GM12878 (cell line): ENCODE results near the gene USP35. TPM values are rescaled to one million over a fixed set of nuclear protein-coding genes. Genes with fewer than 3 reads are reported as not detected.

Experiments
- ATAC-seq: fragments of 200-7000 bp; cut with Tn5 transposase; 3 replicates; pipeline ENCODE4 v1.9.1; 2020; ENCODE audit warnings: mild to moderate bottlenecking, moderate library complexity
- BruUV-seq: library from RNA; stranded (reverse); fragments of 400-500 nt; replicated peaks from 2 replicates; lab custom pipeline; 2021; lab: Mats Ljungman, UMichigan
- CTCF ChIA-PET: fragments of 300-600 bp; sonication (Branson Sonifier 250); formaldehyde crosslinking; extraction: SDS; loops from one replicate; lab custom pipeline; 2021; ENCODE audit warnings: inconsistent platforms; lab: Yijun Ruan, JAX
- POLR2A ChIA-PET: fragments of 350-600 bp; formaldehyde crosslinking; extraction: SDS; loops from one replicate; lab custom pipeline; 2021; ENCODE audit warnings: inconsistent platforms; lab: Charles Lee
- RAD21 ChIA-PET: fragments of 300-600 bp; sonication (Branson Sonifier 250); formaldehyde crosslinking; loops from one replicate; lab custom pipeline; 2023; ENCODE audit warnings: antibody characterized with exemption; ENCODE audit not compliant: unreplicated experiment; lab: Charles Lee
- SMC1A ChIA-PET: fragments of 300-600 bp; sonication (Branson Sonifier 250); formaldehyde crosslinking; loops from one replicate; lab custom pipeline; 2023; ENCODE audit not compliant: unreplicated experiment, uncharacterized antibody; lab: Charles Lee
- DNase-seq: peaks from one replicate; pipeline ENCODE4 v3.0.0-alpha.2; 2011; ENCODE audit warnings: low read depth, low spot score
- FAIRE-seq: peaks from 3 replicates; lab custom pipeline; 2011; peaks lifted over from hg19 to GRCh38; lab: Jason Lieb, UNC
- H2AFZ ChIP-seq: 2 replicates; pipeline ENCODE4 v1.6.0; 2011; ENCODE audit warnings: low read depth, low read length, control low read depth; ENCODE audit not compliant: control insufficient read depth
- H3K27ac ChIP-seq: 2 replicates; pipeline ENCODE4 v1.5.1; 2011; ENCODE audit warnings: control low read depth; ENCODE audit not compliant: control insufficient read depth, insufficient read depth
- H3K27me3 ChIP-seq, 2 experiments: replicated peaks in 1 of 2; 2 replicates each; pipeline versions ENCODE4 v1.6.0 to v1.6.1; 2011; ENCODE audit warnings: low read length in 1 of 2; ENCODE audit not compliant: control insufficient read depth in 2 of 2, insufficient read depth in 2 of 2
- H3K36me3 ChIP-seq, 2 experiments: 2 replicates each; pipeline ENCODE4 v1.5.1; 2011; ENCODE audit warnings: low read length in 1 of 2; ENCODE audit not compliant: control insufficient read depth in 2 of 2, insufficient read depth in 2 of 2
- H3K4me1 ChIP-seq: 2 replicates; pipeline ENCODE4 v1.6.1; 2011; ENCODE audit warnings: mild to moderate bottlenecking, low read length, moderate library complexity, mixed read lengths; ENCODE audit not compliant: control insufficient read depth, insufficient read depth
- H3K4me2 ChIP-seq: 2 replicates; pipeline ENCODE4 v1.6.0; 2011; ENCODE audit warnings: control low read depth; ENCODE audit not compliant: control insufficient read depth, insufficient read depth
- H3K4me3 ChIP-seq: fragments of 200-600 bp; sonication (generic); 2 replicates; pipeline ENCODE4 v1.5.1; 2016
- H3K79me2 ChIP-seq: 2 replicates; pipeline ENCODE4 v1.6.0; 2011; ENCODE audit warnings: low read length; ENCODE audit not compliant: control insufficient read depth, insufficient read depth
- H3K9ac ChIP-seq: 2 replicates; pipeline ENCODE4 v1.8.0; 2011; ENCODE audit warnings: low read length, control low read depth, mixed read lengths; ENCODE audit not compliant: control insufficient read depth, insufficient read depth
- H3K9me3 ChIP-seq: replicated peaks from 3 replicates; pipeline ENCODE4 v1.5.1; 2011; ENCODE audit warnings: mild to moderate bottlenecking, low read length; ENCODE audit not compliant: control insufficient read depth, insufficient read depth
- H4K20me1 ChIP-seq: 2 replicates; pipeline ENCODE4 v1.6.0; 2011; ENCODE audit not compliant: control insufficient read depth, insufficient read depth
- MEF2B ChIP-seq: fragments of 450-650 bp; IDR thresholded peaks from 2 replicates; pipeline ENCODE4 v1.6.1; 2018; ENCODE audit warnings: mild to moderate bottlenecking, moderate library complexity; ENCODE audit not compliant: partially characterized antibody, poor library complexity, severe bottlenecking
- PAX5 ChIP-seq: IDR thresholded peaks from 2 replicates; pipeline ENCODE4 v1.6.1; 2011; ENCODE audit warnings: low read depth, low read length, borderline replicate concordance
- PAX8 ChIP-seq: fragments of 450-650 bp; IDR thresholded peaks from 2 replicates; pipeline ENCODE4 v1.6.1; 2017; ENCODE audit warnings: mild to moderate bottlenecking, moderate library complexity
- RAD51 ChIP-seq: fragments of 450-650 bp; IDR thresholded peaks from 2 replicates; pipeline ENCODE4 v1.6.1; 2016; ENCODE audit warnings: moderate library complexity, mild to moderate bottlenecking, inconsistent platforms
- RUNX3 ChIP-seq: IDR thresholded peaks from 2 replicates; pipeline ENCODE4 v1.6.1; 2012; ENCODE audit warnings: low read length, inconsistent platforms
- TARDBP ChIP-seq: IDR thresholded peaks from 2 replicates; pipeline ENCODE4 v1.6.1; 2016; ENCODE audit warnings: borderline replicate concordance
- ZNF384 ChIP-seq: IDR thresholded peaks from 2 replicates; pipeline ENCODE4 v1.6.1; 2012; ENCODE audit warnings: low read depth, mild to moderate bottlenecking, low read length, improper control_type of control experiment, borderline replicate concordance
- WGBS: methylation state at CpG from one replicate; pipeline ENCODE4 v1.1.6; 2016; ENCODE audit warnings: low lambda C conversion rate; ENCODE audit not compliant: insufficient replicate concordance, insufficient coverage; ENCODE audit errors: missing lambda C conversion rate; 5-methylcytosine and 5-hydroxymethylcytosine counted together
- in situ Hi-C: fragments of 300-500 bp; cut with MboI; formaldehyde crosslinking; loops from 9 replicates; pipeline ENCODE4 v1.14.3; 2018; ENCODE audit warnings: mixed read lengths
- intact Hi-C: fragments of 100-400 bp; cut with micrococcal nuclease; formaldehyde crosslinking; loops from one replicate; pipeline ENCODE4 v1.14.2; 2022; ENCODE audit not compliant: unreplicated experiment
- polyA plus RNA-seq, 11 experiments: library from polyadenylated mRNA; depleted of rRNA in 4 of 11; unstranded in 6 of 11; stranded (reverse) in 5 of 11; fragments of >200 nt; fragmentation: Nextera tagmentation in 4 of 11; fragmentation: Illumina TruSeq in 1 of 11; extraction: Ambion mirVana in 4 of 11; extraction: Trizol in 1 of 11; gene quantifications; 1 replicate in 1 of 11; 2 replicates in 10 of 11; pipeline versions ENCODE4 v1.2.1 to v1.2.3, GENCODE V29; 2011 to 2016; ENCODE audit warnings: inconsistent platforms in 2 of 11, missing spikeins in 2 of 11, low read depth in 1 of 11
- total RNA-seq, 4 experiments: library from RNA; depleted of rRNA in 3 of 4; stranded (reverse); fragments of >200 nt in 3 of 4; fragmentation: Illumina TruSeq in 1 of 4; extraction: Trizol in 1 of 4; gene quantifications; 2 replicates each; pipeline versions ENCODE4 v1.2.1 to v1.2.3, GENCODE V29; 2013 to 2021
- TF ChIP-seq, protein P1 (sequence below): IDR thresholded peaks from 2 replicates; pipeline ENCODE4 v1.6.1; 2011; ENCODE audit warnings: low read depth, low read length, improper control_type of control experiment, borderline replicate concordance
- TF ChIP-seq, protein P2 (sequence below): fragments of 450-650 bp; IDR thresholded peaks from 2 replicates; pipeline ENCODE4 v1.6.1; 2017; ENCODE audit warnings: antibody characterized with exemption, mild to moderate bottlenecking, moderate library complexity
- TF ChIP-seq, protein P3 (sequence below): fragments of 450-650 bp; conservative IDR thresholded peaks from 2 replicates; pipeline ENCODE4 v1.6.1; 2017; ENCODE audit warnings: mild to moderate bottlenecking, moderate library complexity

USP35 gene
- total and polyA plus RNA-seq, 10 of the 15 experiments (the other 5 are each of a cell fraction or from before 2014, with no cell fraction given) = 0.13 to 6.4 (median 3.1) TPM; not detected in 1

DNA sequence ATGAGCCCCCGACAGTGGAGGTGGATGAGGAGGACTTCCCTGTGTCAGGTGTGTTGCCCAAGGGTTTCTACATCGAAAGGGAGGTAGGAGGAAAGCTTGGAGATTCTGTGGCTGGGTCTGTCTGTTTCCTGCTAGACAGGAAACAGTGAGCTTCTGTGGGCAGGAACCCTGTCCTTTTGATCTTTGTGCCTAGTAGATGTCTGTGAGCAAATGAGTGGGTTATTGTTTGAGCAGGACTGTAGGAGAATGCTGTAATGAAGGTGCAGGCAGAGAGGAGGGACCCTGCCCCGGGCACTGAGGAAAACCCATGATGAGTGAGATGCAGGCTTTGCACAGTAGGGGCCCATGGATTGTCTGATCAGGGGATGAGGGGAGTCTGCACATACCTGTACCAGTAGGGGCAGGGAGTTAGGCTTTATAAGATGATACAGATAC, 14.0 kb downstream of the USP35 start:
- CTCF ChIA-PET = no interaction called here
- in situ Hi-C loops = no loop called here
- Histone ChIP-seq H3K9me3 (no peaks in the 10 kb centered on the region), H3K9ac (no peak overlapping the region), H3K79me2 (no peaks in the 10 kb centered on the region), H3K4me3 (no peak overlapping the region), H3K27ac (no peak overlapping the region), H2AFZ (peak overlapping the region; percentile 13; the same call in 1 of the 2 replicates), H4K20me1 (no peaks in the 10 kb centered on the region), H3K4me2 (no peak overlapping the region), H3K4me1 (peaks cover 6% of the 10 kb centered on the region; the same call in 1 of the 2 replicates), H3K27me3 (no peaks in the 10 kb centered on the region), H3K36me3 (no peaks in the 10 kb centered on the region; a peak in 2 of 4 replicates)
- intact Hi-C loops = no loop called here
- DNase-seq = no peak
- TF ChIP-seq, protein P1, sequence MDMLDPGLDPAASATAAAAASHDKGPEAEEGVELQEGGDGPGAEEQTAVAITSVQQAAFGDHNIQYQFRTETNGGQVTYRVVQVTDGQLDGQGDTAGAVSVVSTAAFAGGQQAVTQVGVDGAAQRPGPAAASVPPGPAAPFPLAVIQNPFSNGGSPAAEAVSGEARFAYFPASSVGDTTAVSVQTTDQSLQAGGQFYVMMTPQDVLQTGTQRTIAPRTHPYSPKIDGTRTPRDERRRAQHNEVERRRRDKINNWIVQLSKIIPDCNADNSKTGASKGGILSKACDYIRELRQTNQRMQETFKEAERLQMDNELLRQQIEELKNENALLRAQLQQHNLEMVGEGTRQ = no peak
- TF ChIP-seq RUNX3 = peak; percentile 48; the same call in 1 of the 2 replicates
- no TSS peak for BruUV-seq
- WGBS = 58% methylated on average over 3 of the region's 3 CpGs
- FAIRE-seq = no peak
- RAD21 ChIA-PET = no interaction called here
- SMC1A ChIA-PET = interaction anchor here (1.5 kb wide), 1 partner anchor 9 kb away, joined by 6 read pairs; no protein-coding TSS in a partner anchor
- POLR2A ChIA-PET = no interaction called here
- ATAC-seq = peak; percentile 26; the same call in 2 of the 3 replicates

DNA sequence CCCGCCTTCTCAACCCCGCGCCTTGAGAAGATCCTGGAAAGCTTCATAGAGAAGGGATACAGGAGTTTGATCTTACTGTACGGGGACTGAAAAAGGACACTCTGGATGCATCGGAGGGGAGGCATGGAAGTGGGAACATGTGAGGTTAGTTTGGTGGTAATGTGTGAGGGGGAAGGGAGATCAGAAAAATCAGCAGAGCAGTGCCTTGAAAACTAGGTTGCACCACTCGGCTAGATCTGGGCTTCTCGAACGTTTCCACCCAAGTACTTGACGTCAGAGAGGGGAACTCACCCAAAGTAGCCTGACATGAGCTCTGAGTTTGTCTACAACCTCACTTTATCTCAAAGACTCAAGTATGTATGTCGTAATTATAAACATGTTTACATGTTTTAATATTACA, 14.5 kb downstream of the USP35 start:
- ChIA-PET RAD21 (no interaction called here), SMC1A (interaction anchor here (1.5 kb wide), 1 partner anchor 9 kb away, joined by 6 read pairs; no protein-coding TSS in a partner anchor), CTCF (no interaction called here), POLR2A (no interaction called here)
- DNase-seq (no peak), FAIRE-seq (no peak), ATAC-seq (no peak)
- Histone ChIP-seq H3K27me3 (no peaks in the 10 kb centered on the region), H3K4me1 (peaks cover 6% of the 10 kb centered on the region; the same call in 1 of the 2 replicates), H3K4me2 (no peak overlapping the region), H3K4me3 (no peak overlapping the region), H2AFZ (no peak overlapping the region), H3K27ac (no peak overlapping the region), H4K20me1 (no peaks in the 10 kb centered on the region), H3K9ac (no peak overlapping the region), H3K9me3 (no peaks in the 10 kb centered on the region), H3K79me2 (no peaks in the 10 kb centered on the region), H3K36me3 (no peaks in the 10 kb centered on the region; a peak in 2 of 4 replicates)
- intact Hi-C loops (no loop called here), in situ Hi-C loops (no loop called here)
- no TSS peak for BruUV-seq
- 96% methylated on average over 10 of the region's 10 CpGs for WGBS
- TF ChIP-seq TARDBP (no peak), RAD51 (no peak), ZNF384 (no peak), MEF2B (no peak), PAX8 (no peak), PAX5 (no peak)
- TF ChIP-seq, protein P1 = no peak
- TF ChIP-seq, protein P2, sequence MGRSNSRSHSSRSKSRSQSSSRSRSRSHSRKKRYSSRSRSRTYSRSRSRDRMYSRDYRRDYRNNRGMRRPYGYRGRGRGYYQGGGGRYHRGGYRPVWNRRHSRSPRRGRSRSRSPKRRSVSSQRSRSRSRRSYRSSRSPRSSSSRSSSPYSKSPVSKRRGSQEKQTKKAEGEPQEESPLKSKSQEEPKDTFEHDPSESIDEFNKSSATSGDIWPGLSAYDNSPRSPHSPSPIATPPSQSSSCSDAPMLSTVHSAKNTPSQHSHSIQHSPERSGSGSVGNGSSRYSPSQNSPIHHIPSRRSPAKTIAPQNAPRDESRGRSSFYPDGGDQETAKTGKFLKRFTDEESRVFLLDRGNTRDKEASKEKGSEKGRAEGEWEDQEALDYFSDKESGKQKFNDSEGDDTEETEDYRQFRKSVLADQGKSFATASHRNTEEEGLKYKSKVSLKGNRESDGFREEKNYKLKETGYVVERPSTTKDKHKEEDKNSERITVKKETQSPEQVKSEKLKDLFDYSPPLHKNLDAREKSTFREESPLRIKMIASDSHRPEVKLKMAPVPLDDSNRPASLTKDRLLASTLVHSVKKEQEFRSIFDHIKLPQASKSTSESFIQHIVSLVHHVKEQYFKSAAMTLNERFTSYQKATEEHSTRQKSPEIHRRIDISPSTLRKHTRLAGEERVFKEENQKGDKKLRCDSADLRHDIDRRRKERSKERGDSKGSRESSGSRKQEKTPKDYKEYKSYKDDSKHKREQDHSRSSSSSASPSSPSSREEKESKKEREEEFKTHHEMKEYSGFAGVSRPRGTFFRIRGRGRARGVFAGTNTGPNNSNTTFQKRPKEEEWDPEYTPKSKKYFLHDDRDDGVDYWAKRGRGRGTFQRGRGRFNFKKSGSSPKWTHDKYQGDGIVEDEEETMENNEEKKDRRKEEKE = no peak
- TF ChIP-seq, protein P3, sequence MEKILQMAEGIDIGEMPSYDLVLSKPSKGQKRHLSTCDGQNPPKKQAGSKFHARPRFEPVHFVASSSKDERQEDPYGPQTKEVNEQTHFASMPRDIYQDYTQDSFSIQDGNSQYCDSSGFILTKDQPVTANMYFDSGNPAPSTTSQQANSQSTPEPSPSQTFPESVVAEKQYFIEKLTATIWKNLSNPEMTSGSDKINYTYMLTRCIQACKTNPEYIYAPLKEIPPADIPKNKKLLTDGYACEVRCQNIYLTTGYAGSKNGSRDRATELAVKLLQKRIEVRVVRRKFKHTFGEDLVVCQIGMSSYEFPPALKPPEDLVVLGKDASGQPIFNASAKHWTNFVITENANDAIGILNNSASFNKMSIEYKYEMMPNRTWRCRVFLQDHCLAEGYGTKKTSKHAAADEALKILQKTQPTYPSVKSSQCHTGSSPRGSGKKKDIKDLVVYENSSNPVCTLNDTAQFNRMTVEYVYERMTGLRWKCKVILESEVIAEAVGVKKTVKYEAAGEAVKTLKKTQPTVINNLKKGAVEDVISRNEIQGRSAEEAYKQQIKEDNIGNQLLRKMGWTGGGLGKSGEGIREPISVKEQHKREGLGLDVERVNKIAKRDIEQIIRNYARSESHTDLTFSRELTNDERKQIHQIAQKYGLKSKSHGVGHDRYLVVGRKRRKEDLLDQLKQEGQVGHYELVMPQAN = no peak
